ENCODE data around the gene PACS1. TPM values are rescaled to one million over a fixed set of nuclear protein-coding genes. Genes with fewer than 3 reads are reported as not detected.

PACS1 gene
- total and polyA plus RNA-seq, 7 experiments from 2014 or later: 48.0 to 314 (median 210) TPM

- H3K4me3 ChIP-seq (ENCODE audit: low read length): no peak overlapping the region
- H3K27ac Mint-ChIP-seq: peak overlapping the region in 2 of 9 donors; percentile 28 to 66
- no peaks in the 10 kb centered on the region for H3K9me3 ChIP-seq (ENCODE audit: control insufficient read depth in 2 of 3, low read length in 3 of 3)
- H3K27me3 ChIP-seq (ENCODE audit: control insufficient read depth in 2 of 2, insufficient read depth in 2 of 2, low read length in 2 of 2): no peaks in the 10 kb centered on the region
- H3K4me3 Mint-ChIP-seq: no peak overlapping the region
- peaks cover 0 to 25% (median 13%) of the 10 kb centered on the region in 5 donors for H3K36me3 Mint-ChIP-seq
- no peak overlapping the region for H3K27ac ChIP-seq (ENCODE audit: low read depth, low read length)
- ATAC-seq (no peak), DNase-seq (no peak)
- peaks cover 9% of the 10 kb centered on the region in 2 donors for H3K4me1 ChIP-seq (ENCODE audit: control insufficient read depth in 2 of 2, insufficient read depth in 2 of 2, low read length in 2 of 2)
- ChIA-PET CTCF (interaction anchor here (1.1 kb wide), 1 partner anchor 41 kb away, joined by 3 read pairs; no protein-coding TSS in a partner anchor), POLR2A (interaction anchor here (0.6 kb wide), 1 partner anchor 19 kb away, joined by 3 read pairs; no protein-coding TSS in a partner anchor)
- H3K36me3 ChIP-seq (ENCODE audit: control insufficient read depth in 2 of 3, insufficient read depth in 3 of 3, low read length in 3 of 3): peaks cover 0 to 62% (median 0%) of the 10 kb centered on the region in 3 experiments
- H3K4me1 Mint-ChIP-seq: peaks cover 13 to 33% (median 21%) of the 10 kb centered on the region in 7 donors
- intact Hi-C loops (cut with micrococcal nuclease): loop anchor here in 1 of 2 donors (10.0 kb wide), 1 partner anchor 998 kb away; the partner anchor contains the start of gene POLA2
- peaks cover 0 to under 1% (median 0%) of the 10 kb centered on the region in 11 donors for H3K9me3 Mint-ChIP-seq
- peaks cover 0 to under 1% (median 0%) of the 10 kb centered on the region in 5 donors for H3K27me3 Mint-ChIP-seq
Observed at GRCh38 chr11:66263231-66263630, 193.2 kb downstream of the PACS1 start.

DNA sequence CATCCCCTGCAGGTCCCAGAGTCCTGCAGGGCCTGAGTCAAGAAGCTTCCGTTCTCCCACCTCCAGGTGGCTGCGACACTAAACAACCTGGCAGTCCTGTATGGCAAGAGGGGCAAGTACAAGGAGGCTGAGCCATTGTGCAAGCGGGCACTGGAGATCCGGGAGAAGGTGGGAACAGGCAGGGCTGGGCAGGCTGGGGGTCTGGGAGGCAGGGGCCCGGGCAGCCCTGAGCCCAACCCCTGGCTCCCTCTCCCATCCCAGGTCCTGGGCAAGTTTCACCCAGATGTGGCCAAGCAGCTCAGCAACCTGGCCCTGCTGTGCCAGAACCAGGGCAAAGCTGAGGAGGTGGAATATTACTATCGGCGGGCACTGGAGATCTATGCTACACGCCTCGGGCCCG is 193.7 kb downstream of the PACS1 start:
- intact Hi-C loops (cut with micrococcal nuclease): loop anchor here in 1 of 2 donors (10.0 kb wide), 1 partner anchor 999 kb away; the partner anchor contains the start of gene POLA2
- H3K27ac ChIP-seq (ENCODE audit: low read depth, low read length): no peak overlapping the region
- H3K9me3 ChIP-seq (ENCODE audit: control insufficient read depth in 2 of 3, low read length in 3 of 3): no peaks in the 10 kb centered on the region
- H3K36me3 Mint-ChIP-seq: peaks cover 0 to 25% (median 12%) of the 10 kb centered on the region in 5 donors
- peaks cover 0 to 5% (median 0%) of the 10 kb centered on the region in 11 donors for H3K9me3 Mint-ChIP-seq
- ATAC-seq (no peak), DNase-seq (no peak)
- H3K27me3 ChIP-seq (ENCODE audit: control insufficient read depth in 2 of 2, insufficient read depth in 2 of 2, low read length in 2 of 2): no peaks in the 10 kb centered on the region
- H3K4me3 ChIP-seq (ENCODE audit: low read length): no peak overlapping the region
- H3K4me1 ChIP-seq (ENCODE audit: control insufficient read depth in 2 of 2, insufficient read depth in 2 of 2, low read length in 2 of 2): peaks cover 4 to 6% of the 10 kb centered on the region in 2 donors
- no peak overlapping the region for H3K27ac Mint-ChIP-seq
- peaks cover 0 to 3% (median 0%) of the 10 kb centered on the region in 5 donors for H3K27me3 Mint-ChIP-seq
- H3K4me1 Mint-ChIP-seq: peaks cover 9 to 30% (median 19%) of the 10 kb centered on the region in 7 donors
- POLR2A ChIA-PET: interaction anchor here (0.6 kb wide), 1 partner anchor 18 kb away, joined by 3 read pairs; no protein-coding TSS in a partner anchor
- CTCF ChIA-PET: interaction anchor here (1.1 to 1.5 kb wide), 2 partner anchors 41 to 42 kb away, joined by 3 read pairs; no protein-coding TSS in a partner anchor
- H3K4me3 Mint-ChIP-seq: peak overlapping the region in 1 of 10 donors; percentile 73
- H3K36me3 ChIP-seq (ENCODE audit: control insufficient read depth in 2 of 3, insufficient read depth in 3 of 3, low read length in 3 of 3): peaks cover 0 to 67% (median 0%) of the 10 kb centered on the region in 3 experiments

DNA sequence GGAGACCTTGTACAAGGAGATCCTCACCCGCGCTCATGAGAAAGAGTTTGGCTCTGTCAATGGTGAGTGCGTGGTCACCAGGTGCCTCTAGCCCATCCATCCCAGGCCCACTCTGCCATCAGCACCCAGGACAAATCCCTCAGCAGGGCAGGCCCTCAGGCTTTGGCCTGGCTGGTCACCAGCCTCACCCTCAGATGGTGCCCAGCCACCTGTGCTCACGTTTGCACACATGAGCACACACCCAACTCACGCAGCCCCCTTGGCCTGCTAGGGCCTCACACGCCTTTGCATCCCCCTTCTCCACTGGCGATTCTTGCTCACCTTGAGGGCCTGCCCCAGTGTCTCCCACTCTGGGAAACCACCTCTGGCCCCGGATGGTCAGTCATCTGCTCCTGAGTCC is 194.3 kb downstream of the PACS1 start:
- Mint-ChIP-seq H3K4me1 (peaks cover 8 to 27% (median 17%) of the 10 kb centered on the region in 7 donors), H3K27ac (peak overlapping the region in 1 of 9 donors; percentile 33), H3K4me3 (no peak overlapping the region), H3K9me3 (peaks cover 0 to 5% (median 0%) of the 10 kb centered on the region in 11 donors), H3K27me3 (peaks cover 0 to 3% (median 0%) of the 10 kb centered on the region in 5 donors), H3K36me3 (peaks cover 0 to 21% (median 10%) of the 10 kb centered on the region in 5 donors)
- no peak overlapping the region for H3K4me3 ChIP-seq (ENCODE audit: low read length)
- H3K27me3 ChIP-seq (ENCODE audit: control insufficient read depth in 2 of 2, insufficient read depth in 2 of 2, low read length in 2 of 2): no peaks in the 10 kb centered on the region
- ATAC-seq: no peak
- H3K27ac ChIP-seq (ENCODE audit: low read depth, low read length): no peak overlapping the region
- peaks cover 0 to 67% (median 0%) of the 10 kb centered on the region in 3 experiments for H3K36me3 ChIP-seq (ENCODE audit: control insufficient read depth in 2 of 3, insufficient read depth in 3 of 3, low read length in 3 of 3)
- no peak for DNase-seq
- ChIA-PET POLR2A (no interaction called here), CTCF (interaction anchor here (1.5 kb wide), 1 partner anchor 43 kb away, joined by 3 read pairs; no protein-coding TSS in a partner anchor)
- no peaks in the 10 kb centered on the region for H3K9me3 ChIP-seq (ENCODE audit: control insufficient read depth in 2 of 3, low read length in 3 of 3)
- peaks cover under 1 to 1% of the 10 kb centered on the region in 2 donors for H3K4me1 ChIP-seq (ENCODE audit: control insufficient read depth in 2 of 2, insufficient read depth in 2 of 2, low read length in 2 of 2)
- intact Hi-C loops (cut with micrococcal nuclease): loop anchor here in 1 of 2 donors (10.0 kb wide), 1 partner anchor 1000 kb away; the partner anchor contains the start of gene POLA2

DNA sequence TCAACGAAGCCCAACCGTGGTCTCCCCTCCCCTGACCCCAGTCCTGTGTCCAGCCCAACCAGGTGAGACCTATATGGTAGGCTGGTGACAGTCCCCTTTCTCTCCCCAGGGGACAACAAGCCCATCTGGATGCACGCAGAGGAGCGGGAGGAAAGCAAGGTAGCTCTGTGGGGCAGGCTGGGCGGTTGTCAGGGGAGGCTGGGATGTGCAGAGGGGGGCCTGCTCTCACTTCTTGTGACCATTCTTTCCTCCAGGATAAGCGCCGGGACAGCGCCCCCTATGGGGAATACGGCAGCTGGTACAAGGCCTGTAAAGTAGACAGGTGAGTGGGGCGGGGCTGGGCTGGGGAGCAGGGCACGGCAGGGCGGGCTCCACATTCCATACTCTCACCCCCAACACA is 194.8 kb downstream of the PACS1 start:
- Histone ChIP-seq H3K36me3 (ENCODE audit: control insufficient read depth in 2 of 3, insufficient read depth in 3 of 3, low read length in 3 of 3) (peaks cover 0 to 61% (median 0%) of the 10 kb centered on the region in 3 experiments), H3K4me3 (ENCODE audit: low read length) (no peak overlapping the region), H3K27ac (ENCODE audit: low read depth, low read length) (no peak overlapping the region), H3K9me3 (ENCODE audit: control insufficient read depth in 2 of 3, low read length in 3 of 3) (no peaks in the 10 kb centered on the region), H3K27me3 (ENCODE audit: control insufficient read depth in 2 of 2, insufficient read depth in 2 of 2, low read length in 2 of 2) (no peaks in the 10 kb centered on the region), H3K4me1 (ENCODE audit: control insufficient read depth in 2 of 2, insufficient read depth in 2 of 2, low read length in 2 of 2) (peaks cover 6% of the 10 kb centered on the region in 2 donors)
- H3K4me1 Mint-ChIP-seq: peaks cover 10 to 27% (median 21%) of the 10 kb centered on the region in 7 donors
- H3K27ac Mint-ChIP-seq: peak overlapping the region in 1 of 9 donors; percentile 22
- DNase-seq (no peak), ATAC-seq (no peak)
- POLR2A ChIA-PET: no interaction called here
- CTCF ChIA-PET: interaction anchor here (1.5 kb wide), 1 partner anchor 43 kb away, joined by 3 read pairs; no protein-coding TSS in a partner anchor
- peaks cover 0 to 5% (median 0%) of the 10 kb centered on the region in 11 donors for H3K9me3 Mint-ChIP-seq
- no peak overlapping the region for H3K4me3 Mint-ChIP-seq
- intact Hi-C loops (cut with micrococcal nuclease): loop anchor here (5.0 to 10.0 kb wide), 5 partner anchors 82 to 1343 kb away; partner anchors contain the start of genes B4GAT1 (in 1 of the 2), BRMS1 (in 1 of the 2), POLA2 (in 1 of the 2) and PPP2R5B (in 1 of the 2)
- peaks cover 0 to 17% (median 6%) of the 10 kb centered on the region in 5 donors for H3K36me3 Mint-ChIP-seq
- peaks cover 0 to 3% (median 0%) of the 10 kb centered on the region in 5 donors for H3K27me3 Mint-ChIP-seq

GRCh38 chr11:66265531-66266377 is 195.7 kb downstream of the PACS1 start:
- Mint-ChIP-seq H3K27me3 (peaks cover 0 to 3% (median 0%) of the 10 kb centered on the region in 5 donors), H3K36me3 (peaks cover 0 to 15% (median 4%) of the 10 kb centered on the region in 5 donors), H3K27ac (peak overlapping the region in 1 of 9 donors; percentile 29), H3K4me1 (peaks cover 15 to 31% (median 25%) of the 10 kb centered on the region in 7 donors), H3K9me3 (peaks cover 0 to 5% (median 0%) of the 10 kb centered on the region in 11 donors), H3K4me3 (peak overlapping the region in 2 of 10 donors; percentile 19 to 63)
- Histone ChIP-seq H3K4me3 (ENCODE audit: low read length) (no peak overlapping the region), H3K27me3 (ENCODE audit: control insufficient read depth in 2 of 2, insufficient read depth in 2 of 2, low read length in 2 of 2) (no peaks in the 10 kb centered on the region), H3K36me3 (ENCODE audit: control insufficient read depth in 2 of 3, insufficient read depth in 3 of 3, low read length in 3 of 3) (peaks cover 0 to 57% (median 0%) of the 10 kb centered on the region in 3 experiments), H3K27ac (ENCODE audit: low read depth, low read length) (no peak overlapping the region), H3K9me3 (ENCODE audit: control insufficient read depth in 2 of 3, low read length in 3 of 3) (no peaks in the 10 kb centered on the region), H3K4me1 (ENCODE audit: control insufficient read depth in 2 of 2, insufficient read depth in 2 of 2, low read length in 2 of 2) (peaks cover 14 to 15% of the 10 kb centered on the region in 2 donors)
- POLR2A ChIA-PET: interaction anchor here (0.7 to 0.9 kb wide), 2 partner anchors 23 to 25 kb away, joined by 3 read pairs; partner anchors contain the start of gene YIF1A
- DNase-seq (no peak), ATAC-seq (no peak)
- CTCF ChIA-PET: interaction anchor here (0.9 to 1.5 kb wide), 2 partner anchors 18 to 44 kb away, joined by 3 read pairs; no protein-coding TSS in a partner anchor
- intact Hi-C loops (cut with micrococcal nuclease): loop anchor here (2.0 to 10.0 kb wide), 6 partner anchors 43 to 1343 kb away; partner anchors contain the start of genes B4GAT1 (in 1 of the 2), BRMS1 (in 1 of the 2), POLA2 (in 1 of the 2) and PPP2R5B (in 1 of the 2)

All from naive thymus-derived CD4-positive, alpha-beta T cell (primary cell).